ENCODE measurements around the gene GIMAP2. TPM values are rescaled to one million over a fixed set of nuclear protein-coding genes. Genes with fewer than 3 reads are reported as not detected.

The GIMAP2 gene
- total RNA-seq, 1 experiment from 2014 or later = not detected

GRCh38 chr7:150737265-150738055 is 52.0 kb downstream of the GIMAP2 start, which contains the start of gene GIMAP5:
GIMAP5 (plus strand) TSS chr7:150737418; CDS start chr7:150740885, 3,467 bp downstream.
- Histone ChIP-seq H3K56ac (ENCODE audit: insufficient read length, low read depth, low read length) (no peak within 1 kb of the TSS), H2BK5ac (ENCODE audit: insufficient read length, low read length) (no peak within 1 kb of the TSS), H2BK15ac (ENCODE audit: low read depth, low read length) (no peak within 1 kb of the TSS), H3K23me2 (ENCODE audit: insufficient read length, low read depth, low read length, poor library complexity, severe bottlenecking) (no peaks in the 10 kb centered on the region), H2BK20ac (ENCODE audit: low read depth, low read length, poor library complexity, severe bottlenecking) (no peak within 1 kb of the TSS), H3K9me3 (ENCODE audit: control insufficient read depth, low read depth, low read length) (peaks cover 7% of the 10 kb centered on the region), H3K14ac (ENCODE audit: insufficient read depth, low read length) (no peak within 1 kb of the TSS), H3K9ac (ENCODE audit: extremely low read depth, insufficient read length, low read length) (no peak within 1 kb of the TSS), H3T11ph (ENCODE audit: low read length) (no peak within 1 kb of the TSS), H2AK5ac (ENCODE audit: insufficient read length, low read length) (no peak within 1 kb of the TSS), H3K79me2 (ENCODE audit: insufficient read depth, low read length) (no peaks in the 10 kb centered on the region), H3K27ac (ENCODE audit: insufficient read length, low read depth, low read length) (no peak within 1 kb of the TSS), H4K20me1 (ENCODE audit: control insufficient read depth, insufficient read depth, insufficient read length) (no peaks in the 10 kb centered on the region), H2AFZ (ENCODE audit: low read length) (no peak within 1 kb of the TSS), H3K4me1 (ENCODE audit: insufficient read depth, low read length) (no peaks in the 10 kb centered on the region), H3K18ac (ENCODE audit: insufficient read length, low read depth, low read length) (no peak within 1 kb of the TSS), H3K27me3 (ENCODE audit: insufficient read depth, low read length) (peaks cover 93% of the 10 kb centered on the region), H4K91ac (ENCODE audit: insufficient read length, low read depth, low read length) (no peak within 1 kb of the TSS), H4K5ac (ENCODE audit: insufficient read length, low read depth, low read length) (no peak within 1 kb of the TSS), H3K4ac (ENCODE audit: low read depth, low read length) (no peak within 1 kb of the TSS), H2BK12ac (ENCODE audit: insufficient read length, low read depth, low read length) (no peak within 1 kb of the TSS), H3K23ac (ENCODE audit: insufficient read length, low read depth, low read length) (no peak within 1 kb of the TSS), H3K79me1 (ENCODE audit: insufficient read depth, low read depth, low read length, poor library complexity, severe bottlenecking) (no peaks in the 10 kb centered on the region), H2BK120ac (ENCODE audit: low read depth, low read length, poor library complexity, severe bottlenecking) (no peak within 1 kb of the TSS), H3K4me2 (ENCODE audit: insufficient read depth, insufficient read length, low read length) (no peak within 1 kb of the TSS), H4K8ac (replicated peaks; ENCODE audit: insufficient read length, low read depth, low read length) (no peak within 1 kb of the TSS)
- WGBS (ENCODE audit: extremely low coverage, insufficient read length, low lambda C conversion rate) = no CpG with 5 or more reads among the region's 14 CpGs
- no peak for DNase-seq
- no peak within 1 kb of the TSS for H3K4me3 Mint-ChIP-seq
- no peaks in the 10 kb centered on the region for H3K36me3 Mint-ChIP-seq (ENCODE audit: insufficient read depth in 1 of 3, low read depth in 3 of 3)
- H3K9me3 Mint-ChIP-seq = peaks cover 16 to 35% of the 10 kb centered on the region in 2 experiments
- no peak for TF ChIP-seq CTCF (conservative IDR thresholded peaks at IDR 0.05)
- peaks cover 5 to 7% of the 10 kb centered on the region in 2 experiments; a peak in 3 of 4 replicates for H3K4me1 Mint-ChIP-seq
- H3K27ac Mint-ChIP-seq = no peak within 1 kb of the TSS; a peak in 1 of 7 replicates
- peaks cover 100% of the 10 kb centered on the region for H3K27me3 Mint-ChIP-seq (ENCODE audit: low read depth)
